IMR-90 (cell line): ENCODE results near the gene WASF1. TPM values are rescaled to one million over a fixed set of nuclear protein-coding genes. Genes with fewer than 3 reads are reported as not detected.

ENCODE experiments used
- ATAC-seq: fragments of 200-7000 bp; cut with Tn5 transposase; 2 replicates; pipeline ENCODE4 v1.9.1; 2020; ENCODE audit warnings: low read depth, mild to moderate bottlenecking, moderate library complexity
- BruUV-seq: library from RNA; stranded (reverse); fragments of 400-500 nt; replicated peaks from 2 replicates; lab custom pipeline; 2021; lab: Mats Ljungman, UMichigan
- CTCF ChIA-PET: fragments of 300-600 bp; formaldehyde crosslinking; extraction: SDS; loops from one replicate; lab custom pipeline; 2021; ENCODE audit warnings: antibody characterized with exemption; lab: Yijun Ruan, JAX
- POLR2A ChIA-PET: fragments of 300-600 bp; sonication (Branson Sonifier 250); formaldehyde crosslinking; loops from one replicate; lab custom pipeline; 2022; ENCODE audit warnings: antibody characterized with exemption; ENCODE audit not compliant: unreplicated experiment; lab: Charles Lee
- DNase-seq: peaks from one replicate; pipeline ENCODE4 v3.0.0; 2013
- H2AFZ ChIP-seq: replicated peaks from 2 replicates; pipeline ENCODE3; 2013; ENCODE audit warnings: low read length, mild to moderate bottlenecking; ENCODE audit not compliant: poor library complexity
- H2AK5ac ChIP-seq: 2 replicates; pipeline ENCODE4 v1.6.1; 2013; ENCODE audit warnings: low read depth, low read length, inconsistent platforms
- H2AK9ac ChIP-seq: replicated peaks from 2 replicates; pipeline ENCODE3; 2013; ENCODE audit warnings: mild to moderate bottlenecking, low read depth, low read length, moderate library complexity; ENCODE audit not compliant: poor library complexity
- H2BK120ac ChIP-seq: 2 replicates; pipeline ENCODE4 v1.6.1; 2013; ENCODE audit warnings: low read depth, low read length, inconsistent platforms
- H2BK15ac ChIP-seq: 3 replicates; pipeline ENCODE4 v1.6.1; 2013; ENCODE audit warnings: low read depth, low read length, inconsistent platforms
- H2BK20ac ChIP-seq: 2 replicates; pipeline ENCODE4 v1.6.1; 2013; ENCODE audit warnings: low read depth, mild to moderate bottlenecking, inconsistent platforms, low read length, moderate library complexity
- H2BK5ac ChIP-seq: 2 replicates; pipeline ENCODE4 v1.6.1; 2013; ENCODE audit warnings: mild to moderate bottlenecking, low read depth, low read length, inconsistent platforms; ENCODE audit not compliant: poor library complexity, severe bottlenecking
- H3K14ac ChIP-seq: replicated peaks from 2 replicates; pipeline ENCODE4 v1.6.1; 2013; ENCODE audit warnings: low read depth, low read length, inconsistent platforms
- H3K18ac ChIP-seq: 2 replicates; pipeline ENCODE4 v1.6.1; 2013; ENCODE audit warnings: low read depth, low read length, control low read depth
- H3K23ac ChIP-seq: 2 replicates; pipeline ENCODE4 v1.6.1; 2013; ENCODE audit warnings: low read depth, low read length, inconsistent platforms
- H3K27ac ChIP-seq: 2 replicates; pipeline ENCODE4 v1.5.1; 2013; ENCODE audit warnings: mild to moderate bottlenecking, control low read depth, low read length; ENCODE audit not compliant: insufficient read depth
- H3K27me3 ChIP-seq: 2 replicates; pipeline ENCODE4 v1.6.1; 2013; ENCODE audit warnings: low read length; ENCODE audit not compliant: control insufficient read depth, insufficient read depth
- H3K36me3 ChIP-seq: 2 replicates; pipeline ENCODE4 v1.6.1; 2013; ENCODE audit warnings: low read length, mixed read lengths; ENCODE audit not compliant: control insufficient read depth, insufficient read depth
- H3K4ac ChIP-seq: 2 replicates; pipeline ENCODE4 v1.6.1; 2013; ENCODE audit warnings: low read depth, low read length, inconsistent platforms
- H3K4me1 ChIP-seq: 2 replicates; pipeline ENCODE4 v1.6.1; 2013; ENCODE audit warnings: low read length, mixed read lengths; ENCODE audit not compliant: control insufficient read depth, insufficient read depth
- H3K4me2 ChIP-seq: 2 replicates; pipeline ENCODE4 v1.6.1; 2013; ENCODE audit warnings: low read depth, mild to moderate bottlenecking, control low read depth, low read length, moderate library complexity
- H3K4me3 ChIP-seq: 2 replicates; pipeline ENCODE4 v1.5.1; 2013; ENCODE audit warnings: low read depth, mild to moderate bottlenecking, control low read depth, low read length, moderate library complexity; ENCODE audit not compliant: insufficient read depth
- H3K56ac ChIP-seq: 2 replicates; pipeline ENCODE4 v1.6.1; 2013; ENCODE audit warnings: low read length, inconsistent platforms; ENCODE audit not compliant: insufficient read depth; ENCODE audit errors: extremely low read depth
- H3K79me1 ChIP-seq, 2 experiments: 2 replicates each; pipeline ENCODE4 v1.6.1; 2013; ENCODE audit warnings: low read length in 2 of 2, inconsistent platforms in 1 of 2, low read depth in 1 of 2
- H3K9ac ChIP-seq: 2 replicates; pipeline ENCODE4 v1.6.1; 2013; ENCODE audit warnings: low read depth, low read length, control low read depth
- H3K9me1 ChIP-seq: 2 replicates; pipeline ENCODE4 v1.6.1; 2013; ENCODE audit warnings: low read length, inconsistent platforms; ENCODE audit not compliant: insufficient read depth
- H3K9me3 ChIP-seq: 2 replicates; pipeline ENCODE4 v1.6.1; 2013; ENCODE audit warnings: low read length; ENCODE audit not compliant: control insufficient read depth, insufficient read depth
- H4K20me1 ChIP-seq: 2 replicates; pipeline ENCODE4 v1.6.1; 2013; ENCODE audit warnings: low read length, inconsistent platforms; ENCODE audit not compliant: insufficient read depth
- H4K5ac ChIP-seq: 2 replicates; pipeline ENCODE4 v1.6.1; 2013; ENCODE audit warnings: mild to moderate bottlenecking, low read depth, low read length, control low read depth
- H4K8ac ChIP-seq, 2 experiments: 2 replicates each; pipeline ENCODE4 v1.6.1; 2013; ENCODE audit warnings: low read depth in 2 of 2, low read length in 2 of 2, control low read depth in 1 of 2, inconsistent platforms in 1 of 2
- H4K91ac ChIP-seq: 2 replicates; pipeline ENCODE4 v1.6.1; 2013; ENCODE audit warnings: low read depth, low read length, inconsistent platforms; ENCODE audit not compliant: insufficient read depth
- CHD1 ChIP-seq: IDR thresholded peaks from 2 replicates; pipeline ENCODE4 v1.6.1; 2012; ENCODE audit warnings: low read depth, low read length, improper control_type of control experiment
- WGBS, 2 experiments: methylation state at CpG; one replicate each; pipeline versions ENCODE4 v1.1.5 to v1.1.7; 2013; ENCODE audit warnings: missing lambda C conversion rate in 2 of 2; ENCODE audit not compliant: insufficient read length in 1 of 2; ENCODE audit errors: extremely low coverage in 2 of 2; 5-methylcytosine and 5-hydroxymethylcytosine counted together
- dilution Hi-C: fragments of 300-500 bp; cut with HindIII; formaldehyde crosslinking; loops from one replicate; pipeline ENCODE4 v1.14.3; 2018; ENCODE audit warnings: low sequenced_read_pairs; ENCODE audit not compliant: unreplicated experiment
- in situ Hi-C: fragments of 300-500 bp; cut with MboI; formaldehyde crosslinking; loops from 3 replicates; pipeline ENCODE4 v1.14.3; 2019; ENCODE audit warnings: low sequenced_read_pairs, inconsistent platforms, mixed read lengths
- intact Hi-C: fragments of 100-400 bp; cut with micrococcal nuclease; formaldehyde crosslinking; loops from 2 replicates; pipeline ENCODE4 v1.10.0; 2022
- polyA plus RNA-seq, 3 experiments: library from polyadenylated mRNA; depleted of rRNA; stranded (reverse); fragments of >200 nt; gene quantifications; 2 replicates each; pipeline ENCODE4 v1.2.3, GENCODE V29; 2012; ENCODE audit warnings: low replicate concordance in 1 of 3
- total RNA-seq: library from RNA; depleted of rRNA; stranded (reverse); fragments of >200 nt; gene quantifications from 2 replicates; pipeline ENCODE4 v1.2.3, GENCODE V29; 2012

WASF1 gene
- total and polyA plus RNA-seq, 2 of the 4 experiments (the other 2 are of a cell fraction): 3.0 to 17.3 TPM

DNA sequence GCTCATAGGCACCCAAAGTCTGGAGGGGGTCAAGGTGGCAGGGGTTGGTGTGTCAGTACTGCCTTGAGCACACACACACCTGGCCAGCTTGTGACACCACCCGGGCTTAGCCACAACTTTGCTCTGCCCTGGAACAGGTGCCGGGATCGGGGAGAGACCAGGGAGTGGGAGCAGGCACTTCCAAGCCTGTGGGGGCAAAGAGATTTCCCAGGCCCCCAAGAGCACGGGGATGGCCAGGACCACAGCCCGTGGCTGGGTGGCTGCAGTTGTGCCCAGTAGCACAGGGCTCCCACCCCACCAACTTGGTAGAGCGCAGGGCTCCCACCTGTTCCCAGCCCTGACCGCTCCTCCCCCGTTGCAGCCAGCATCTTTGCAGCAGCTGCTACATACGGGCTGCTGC lies 40.4 kb downstream of the WASF1 start:
- H3K9me1 ChIP-seq: no peaks in the 10 kb centered on the region
- WGBS, 2 experiments: 97% methylated on average over 8 of the region's 9 CpGs; no CpG with 5 or more reads in 1 of the 2 experiments
- H4K20me1 ChIP-seq: no peaks in the 10 kb centered on the region
- peaks cover 6% of the 10 kb centered on the region; the same call in 1 of the 2 replicates for H3K36me3 ChIP-seq
- H2BK5ac ChIP-seq: no peak overlapping the region
- CTCF ChIA-PET: interaction anchor here (0.5 kb wide), 1 partner anchor 302 kb away, joined by 3 read pairs; no protein-coding TSS in a partner anchor
- H2AFZ ChIP-seq: no peak overlapping the region
- in situ Hi-C loops: no loop called here
- dilution Hi-C loops: no loop called here
- no peak overlapping the region for H4K5ac ChIP-seq
- ATAC-seq: no peak
- H3K4me2 ChIP-seq: no peak overlapping the region
- no peak overlapping the region for H3K23ac ChIP-seq
- no peak overlapping the region for H2AK5ac ChIP-seq
- TF ChIP-seq CHD1: no peak
- no peak overlapping the region for H2AK9ac ChIP-seq
- H4K8ac ChIP-seq: no peak overlapping the region
- H3K14ac ChIP-seq: no peak overlapping the region
- H3K9ac ChIP-seq: no peak overlapping the region
- H3K4me1 ChIP-seq: no peaks in the 10 kb centered on the region
- H3K27me3 ChIP-seq: no peaks in the 10 kb centered on the region
- H3K79me1 ChIP-seq: no peaks in the 10 kb centered on the region; a peak in 2 of 4 replicates
- POLR2A ChIA-PET: no interaction called here
- no peak for DNase-seq
- H3K4me3 ChIP-seq: no peak overlapping the region
- H3K4ac ChIP-seq: no peak overlapping the region
- no peak overlapping the region for H2BK15ac ChIP-seq
- H2BK20ac ChIP-seq: no peak overlapping the region
- H3K27ac ChIP-seq: no peak overlapping the region
- BruUV-seq: no TSS peak
- H3K9me3 ChIP-seq: peaks cover 2% of the 10 kb centered on the region; the same call in 1 of the 2 replicates
- H4K91ac ChIP-seq: no peak overlapping the region
- intact Hi-C loops: no loop called here
- H3K56ac ChIP-seq: no peak overlapping the region
- no peak overlapping the region for H2BK120ac ChIP-seq
- H3K18ac ChIP-seq: no peak overlapping the region
